Osteoblast (primary cell): Measurements from ENCODE around the gene ARRDC1. TPM values are rescaled to one million over a fixed set of nuclear protein-coding genes. Genes with fewer than 3 reads are reported as not detected.

Experiments
- DNase-seq: peaks from one replicate; pipeline ENCODE4 v3.0.0; 2011; ENCODE audit warnings: low spot score, mixed read lengths; ENCODE audit not compliant: insufficient read length; ENCODE audit errors: missing footprints
- H2AFZ ChIP-seq: 2 replicates; pipeline ENCODE4 v1.6.0; 2011; ENCODE audit warnings: mild to moderate bottlenecking, low read length
- H3K27ac ChIP-seq: 2 replicates; pipeline ENCODE4 v1.5.1; 2011; ENCODE audit warnings: mild to moderate bottlenecking, low read depth, low read length, moderate library complexity
- H3K27me3 ChIP-seq: 2 replicates; pipeline ENCODE4 v1.6.0; 2012; ENCODE audit warnings: mild to moderate bottlenecking, control low read depth, inconsistent platforms, low read length, moderate library complexity; ENCODE audit not compliant: insufficient read depth
- H3K36me3 ChIP-seq: 2 replicates; pipeline ENCODE4 v1.5.1; 2011; ENCODE audit warnings: mild to moderate bottlenecking, low read length, control low read depth, moderate library complexity; ENCODE audit not compliant: insufficient read depth
- H3K4me1 ChIP-seq: 2 replicates; pipeline ENCODE4 v1.5.1; 2011; ENCODE audit warnings: mild to moderate bottlenecking, low read length, control low read depth, moderate library complexity; ENCODE audit not compliant: insufficient read depth
- H3K4me2 ChIP-seq: 2 replicates; pipeline ENCODE4 v1.6.0; 2011; ENCODE audit warnings: mild to moderate bottlenecking, low read length; ENCODE audit not compliant: insufficient read depth
- H3K4me3 ChIP-seq: fragments of 200-600 bp; sonication (generic); 3 replicates; pipeline ENCODE4 v1.5.1; 2012; ENCODE audit warnings: mild to moderate bottlenecking, low read length, inconsistent platforms; ENCODE audit not compliant: insufficient read depth
- H3K79me2 ChIP-seq: 2 replicates; pipeline ENCODE4 v1.6.0; 2012; ENCODE audit warnings: mild to moderate bottlenecking, low read length, control low read depth, inconsistent platforms; ENCODE audit not compliant: insufficient read depth
- H3K9me3 ChIP-seq: 2 replicates; pipeline ENCODE4 v1.5.1; 2011; ENCODE audit warnings: low read depth, low read length, control low read depth
- H4K20me1 ChIP-seq: 2 replicates; pipeline ENCODE4 v1.6.0; 2012; ENCODE audit warnings: mild to moderate bottlenecking, low read length, control low read depth; ENCODE audit not compliant: insufficient read depth
- total RNA-seq: library from RNA; depleted of rRNA; stranded (reverse); fragments of >200 nt; gene quantifications from 2 replicates; pipeline ENCODE4 v1.2.3, GENCODE V29; 2012
- TF ChIP-seq, protein P1 (sequence below): IDR thresholded peaks from 2 replicates; pipeline ENCODE4 v1.5.1; 2011; ENCODE audit warnings: mild to moderate bottlenecking, low read depth, low read length, moderate library complexity; ENCODE audit errors: extremely low read depth

Gene ARRDC1
- total RNA-seq, 1 donor, result 11.9 TPM

DNA sequence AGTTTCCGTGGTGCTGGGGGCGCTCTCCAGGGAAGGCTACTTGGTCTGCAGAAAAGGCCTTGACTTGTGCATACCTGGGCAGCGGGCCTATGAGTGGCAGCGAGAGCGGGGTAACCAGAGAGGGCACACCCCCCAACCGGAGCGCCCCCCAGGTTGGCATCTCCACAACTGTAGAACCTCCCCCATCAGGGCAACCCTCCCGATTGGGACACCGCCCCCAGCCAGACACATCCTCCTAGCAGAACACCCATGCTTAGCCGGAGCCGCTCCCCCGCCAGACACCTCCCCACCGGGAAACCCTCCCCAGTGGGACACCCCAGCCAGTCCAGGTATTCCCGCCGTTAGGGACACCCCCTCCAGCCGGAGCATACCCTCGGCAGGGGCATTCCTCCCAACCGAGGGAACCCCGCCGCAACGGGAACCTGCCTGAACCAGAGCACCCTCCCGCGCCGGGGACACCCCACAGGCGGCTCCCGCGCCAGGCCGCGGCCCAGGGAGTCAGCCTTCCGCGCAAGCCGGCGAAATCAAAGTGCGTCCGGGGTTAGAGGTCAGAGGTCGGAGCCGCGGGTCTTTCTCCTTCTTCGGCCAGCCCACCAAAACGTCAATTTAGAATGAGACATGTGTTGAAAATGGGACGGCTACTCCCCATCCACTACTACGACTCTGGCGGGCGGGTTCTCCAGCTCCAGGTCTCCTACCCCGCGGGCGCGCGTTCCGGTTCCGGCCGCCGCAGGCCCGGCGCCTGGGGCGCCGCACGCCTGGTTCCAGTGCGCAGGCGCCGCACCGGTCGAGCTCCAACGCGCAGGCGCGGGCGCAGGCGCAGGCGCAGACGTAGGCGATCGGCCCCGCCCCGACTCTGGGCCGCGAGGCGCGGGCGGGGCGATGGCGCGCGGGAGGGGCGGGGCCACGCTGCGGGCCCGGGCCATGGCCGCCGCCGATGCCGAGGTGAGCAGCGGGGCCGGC lies 12.9 kb downstream of the ARRDC1 start, which contains the start of gene EHMT1:
Gene EHMT1 (plus strand): TSS at position 901 of the 963 bp plus-strand sequence. CDS start 24 bp downstream, at position 925.
- Histone ChIP-seq H3K4me3 (peak within 1 kb of the TSS; percentile 99), H3K27me3 (no peaks in the 10 kb centered on the region), H3K36me3 (peaks cover 12% of the 10 kb centered on the region), H3K4me2 (peak within 1 kb of the TSS; percentile 93), H4K20me1 (peaks cover 27% of the 10 kb centered on the region), H3K4me1 (peaks cover 25% of the 10 kb centered on the region), H2AFZ (peak within 1 kb of the TSS; percentile 92), H3K79me2 (peaks cover 60% of the 10 kb centered on the region), H3K27ac (peak within 1 kb of the TSS; percentile 90), H3K9me3 (no peaks in the 10 kb centered on the region)
- peak; percentile 100 for DNase-seq
- TF ChIP-seq, protein P1, sequence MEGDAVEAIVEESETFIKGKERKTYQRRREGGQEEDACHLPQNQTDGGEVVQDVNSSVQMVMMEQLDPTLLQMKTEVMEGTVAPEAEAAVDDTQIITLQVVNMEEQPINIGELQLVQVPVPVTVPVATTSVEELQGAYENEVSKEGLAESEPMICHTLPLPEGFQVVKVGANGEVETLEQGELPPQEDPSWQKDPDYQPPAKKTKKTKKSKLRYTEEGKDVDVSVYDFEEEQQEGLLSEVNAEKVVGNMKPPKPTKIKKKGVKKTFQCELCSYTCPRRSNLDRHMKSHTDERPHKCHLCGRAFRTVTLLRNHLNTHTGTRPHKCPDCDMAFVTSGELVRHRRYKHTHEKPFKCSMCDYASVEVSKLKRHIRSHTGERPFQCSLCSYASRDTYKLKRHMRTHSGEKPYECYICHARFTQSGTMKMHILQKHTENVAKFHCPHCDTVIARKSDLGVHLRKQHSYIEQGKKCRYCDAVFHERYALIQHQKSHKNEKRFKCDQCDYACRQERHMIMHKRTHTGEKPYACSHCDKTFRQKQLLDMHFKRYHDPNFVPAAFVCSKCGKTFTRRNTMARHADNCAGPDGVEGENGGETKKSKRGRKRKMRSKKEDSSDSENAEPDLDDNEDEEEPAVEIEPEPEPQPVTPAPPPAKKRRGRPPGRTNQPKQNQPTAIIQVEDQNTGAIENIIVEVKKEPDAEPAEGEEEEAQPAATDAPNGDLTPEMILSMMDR, result no peak

DNA sequence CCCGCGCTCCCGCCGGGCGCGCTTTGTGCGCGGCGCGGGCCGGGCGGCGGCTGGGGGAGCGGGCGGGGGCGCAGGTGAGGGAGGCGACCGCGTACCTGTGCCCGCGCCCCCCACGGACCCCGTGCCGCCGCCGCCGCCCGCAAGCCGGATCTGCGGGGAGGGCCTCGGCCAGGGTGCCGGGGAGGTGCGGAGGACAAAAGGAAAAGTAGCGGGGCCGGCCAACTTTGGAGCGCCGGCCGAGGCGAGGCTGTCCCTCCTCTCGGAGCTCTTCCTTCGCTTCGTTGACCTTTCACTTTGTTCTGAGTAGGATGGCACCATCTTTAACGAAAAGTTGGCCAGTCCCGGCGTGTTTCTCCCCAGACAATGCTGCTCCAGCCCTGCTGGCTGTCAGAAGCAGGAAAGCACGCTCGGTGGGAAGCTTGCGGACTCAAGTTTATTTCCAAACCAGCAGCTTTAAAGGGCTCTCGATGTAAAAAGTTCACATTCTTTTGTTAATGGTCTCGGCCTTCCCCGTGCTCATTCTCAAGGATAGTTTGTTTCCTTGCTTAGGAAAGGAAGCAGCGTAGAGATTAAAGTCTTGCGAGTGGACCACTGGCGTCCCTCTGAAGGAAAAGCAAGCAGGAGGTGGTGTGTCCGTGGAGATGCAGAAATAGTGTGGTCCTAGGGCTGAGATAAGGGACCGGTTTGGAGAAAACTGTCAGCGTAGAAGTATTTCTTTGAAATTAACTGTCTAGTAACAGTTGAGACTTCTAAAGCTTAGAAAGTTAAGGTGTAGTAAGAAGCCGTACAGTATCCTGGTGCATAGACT lies 14.0 kb downstream of the ARRDC1 start:
- TF ChIP-seq, protein P1, result no peak
- DNase-seq, result peak; percentile 98
- Histone ChIP-seq H3K4me1 (peaks cover 25% of the 10 kb centered on the region), H3K27me3 (no peaks in the 10 kb centered on the region), H4K20me1 (peaks cover 27% of the 10 kb centered on the region), H3K9me3 (no peaks in the 10 kb centered on the region), H3K4me2 (peak overlapping the region; percentile 80), H3K4me3 (peak overlapping the region; percentile 84), H2AFZ (peak overlapping the region; percentile 79), H3K27ac (peak overlapping the region; percentile 64), H3K79me2 (peaks cover 71% of the 10 kb centered on the region), H3K36me3 (peaks cover 9% of the 10 kb centered on the region)

DNA sequence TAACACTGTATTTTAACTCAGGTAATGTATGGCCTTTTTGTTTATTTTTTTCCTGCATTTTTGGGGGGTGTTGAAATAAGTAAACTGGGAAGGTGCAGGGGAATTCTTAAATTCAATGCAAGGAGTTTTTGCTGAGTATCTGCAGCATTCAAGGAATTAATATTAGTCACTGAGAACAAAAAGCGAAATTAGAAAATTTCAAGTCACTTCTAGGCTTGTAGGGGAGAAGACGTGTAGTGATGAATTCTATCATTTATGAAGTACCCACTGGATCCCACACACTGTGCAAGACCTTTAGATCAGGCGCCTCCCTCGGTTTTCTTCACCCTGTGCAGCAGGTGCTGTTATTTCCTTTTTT lies 14.5 kb downstream of the ARRDC1 start:
- no peak overlapping the region for H2AFZ ChIP-seq
- H3K9me3 ChIP-seq, result no peaks in the 10 kb centered on the region
- peaks cover 9% of the 10 kb centered on the region for H3K36me3 ChIP-seq
- peaks cover 77% of the 10 kb centered on the region for H3K79me2 ChIP-seq
- peaks cover 25% of the 10 kb centered on the region for H3K4me1 ChIP-seq
- H3K4me3 ChIP-seq, result peak overlapping the region; percentile 84
- no peaks in the 10 kb centered on the region for H3K27me3 ChIP-seq
- H3K4me2 ChIP-seq, result peak overlapping the region; percentile 80
- H4K20me1 ChIP-seq, result peaks cover 29% of the 10 kb centered on the region
- DNase-seq, result peak; percentile 58
- TF ChIP-seq, protein P1, result no peak
- H3K27ac ChIP-seq, result peak overlapping the region; percentile 64
